T-cell (primary cell): Measurements from ENCODE around the gene WASF1. TPM values are rescaled to one million over a fixed set of nuclear protein-coding genes. Genes with fewer than 3 reads are reported as not detected.

Source experiments
- ATAC-seq, 4 experiments: fragments of 200-7000 bp in 3 of 4; fragments of 150-1000 bp in 1 of 4; cut with Tn5 transposase; replicated peaks in 1 of 4; 1 replicate in 3 of 4; 2 replicates in 1 of 4; pipeline ENCODE4 v1.10.0; 2021; ENCODE audit warnings: moderate library complexity in 3 of 4, mild to moderate bottlenecking in 2 of 4, moderate number of reproducible peaks in 1 of 4
- CTCF ChIA-PET, 2 donors: fragments of 300-600 bp; sonication (Branson Sonifier 250); formaldehyde crosslinking; loops; one replicate each; lab custom pipeline; 2022; ENCODE audit warnings: antibody characterized with exemption in 2 of 2; lab: Charles Lee
- POLR2A ChIA-PET, 2 donors: fragments of 300-600 bp; sonication (Branson Sonifier 250); formaldehyde crosslinking; loops; one replicate each; lab custom pipeline; 2022; ENCODE audit warnings: antibody characterized with exemption in 2 of 2; lab: Charles Lee
- DNase-seq, 35 experiments: peaks; one replicate each; pipeline versions ENCODE4 v3.0.0 to v3.0.0-alpha.2; 2013 to 2023
- H3K27ac ChIP-seq: one replicate; pipeline ENCODE4 v1.5.1; 2013; ENCODE audit warnings: low read length
- H3K27me3 ChIP-seq, 2 experiments: replicated peaks in 1 of 2; 1 replicate in 1 of 2; 2 replicates in 1 of 2; pipeline versions ENCODE4 v1.6.1 to v1.7.0; 2013; ENCODE audit warnings: low read length in 1 of 2, mixed read lengths in 1 of 2; ENCODE audit not compliant: control insufficient read depth in 2 of 2, insufficient read depth in 2 of 2; ENCODE audit errors: extremely low read depth in 1 of 2
- H3K36me3 ChIP-seq, 2 donors: 1 replicate in 1 of 2; 2 replicates in 1 of 2; pipeline versions ENCODE4 v1.6.1 to v1.7.0; 2013; ENCODE audit warnings: low read length in 1 of 2; ENCODE audit not compliant: control insufficient read depth in 2 of 2, insufficient read depth in 1 of 2; ENCODE audit errors: extremely low read depth in 1 of 2
- H3K4me1 ChIP-seq, 2 experiments: 1 replicate in 1 of 2; 2 replicates in 1 of 2; pipeline versions ENCODE4 v1.6.1 to v1.7.0; 2013; ENCODE audit warnings: low read length in 2 of 2, mixed read lengths in 1 of 2; ENCODE audit not compliant: insufficient read depth in 2 of 2, control insufficient read depth in 1 of 2; ENCODE audit errors: extremely low read depth in 1 of 2
- H3K4me3 ChIP-seq, 2 donors: 1 replicate in 1 of 2; 2 replicates in 1 of 2; pipeline versions ENCODE4 v1.5.1 to v1.7.0; 2013; ENCODE audit warnings: mild to moderate bottlenecking in 2 of 2, low read length in 1 of 2, moderate library complexity in 1 of 2; ENCODE audit not compliant: control insufficient read depth in 1 of 2; ENCODE audit errors: extremely low read depth in 1 of 2
- H3K9me3 ChIP-seq: 2 replicates; pipeline ENCODE4 v1.7.0; 2013
- H3K27ac Mint-ChIP-seq, 2 donors: one replicate each; pipeline ENCODE4 v1.8.0; 2020 to 2021; ENCODE audit warnings: mild to moderate bottlenecking in 2 of 2, mixed read lengths in 2 of 2
- H3K27me3 Mint-ChIP-seq, 2 donors: one replicate each; pipeline ENCODE4 v1.8.0; 2021 to 2022; ENCODE audit warnings: mixed read lengths in 2 of 2
- H3K36me3 Mint-ChIP-seq: one replicate; pipeline ENCODE4 v1.8.0; 2021; ENCODE audit warnings: mixed read lengths
- H3K4me1 Mint-ChIP-seq, 3 donors: one replicate each; pipeline ENCODE4 v1.8.0; 2020 to 2022; ENCODE audit warnings: mixed read lengths in 3 of 3, mild to moderate bottlenecking in 1 of 3
- H3K4me3 Mint-ChIP-seq, 3 donors: one replicate each; pipeline ENCODE4 v1.8.0; 2020 to 2022; ENCODE audit warnings: mild to moderate bottlenecking in 3 of 3, mixed read lengths in 3 of 3, moderate library complexity in 3 of 3
- H3K9me3 Mint-ChIP-seq, 3 donors: one replicate each; pipeline ENCODE4 v1.8.0; 2020 to 2022; ENCODE audit warnings: mixed read lengths in 3 of 3
- WGBS: methylation state at CpG from one replicate; pipeline ENCODE4 v1.1.5; 2013; ENCODE audit warnings: missing lambda C conversion rate; ENCODE audit not compliant: insufficient coverage; 5-methylcytosine and 5-hydroxymethylcytosine counted together
- total RNA-seq, 35 experiments: library from RNA in 6 of 35; stranded (reverse) in 6 of 35; fragments of 120-200 nt in 1 of 35; gene quantifications; one replicate each; pipeline versions ENCODE4 v1.2.1 to v1.2.4 and lab custom pipeline; 2013 to 2026

Gene WASF1
- total RNA-seq, 5 donors from 2014 or later (not counting 1 experiment from before 2014, with no cell fraction given) = 0.23 to 1.2 (median 1.0) TPM

GRCh38 chr6:110054664-110055386 is 124.6 kb downstream of the WASF1 start:
- Mint-ChIP-seq H3K9me3 (no peaks in the 10 kb centered on the region), H3K36me3 (no peaks in the 10 kb centered on the region), H3K4me1 (no peaks in the 10 kb centered on the region), H3K4me3 (no peak overlapping the region), H3K27ac (no peak overlapping the region), H3K27me3 (peaks cover 0 to 25% of the 10 kb centered on the region in 2 donors)
- 83% methylated on average over 10 of the region's 15 CpGs for WGBS
- Histone ChIP-seq H3K27me3 (peaks cover 0 to 18% of the 10 kb centered on the region in 2 experiments), H3K4me3 (no peak overlapping the region), H3K36me3 (no peaks in the 10 kb centered on the region), H3K9me3 (no peaks in the 10 kb centered on the region), H3K27ac (no peak overlapping the region), H3K4me1 (peaks cover 0 to 2% of the 10 kb centered on the region in 2 experiments)
- CTCF ChIA-PET = no interaction called here
- POLR2A ChIA-PET = no interaction called here
- DNase-seq (no peak), ATAC-seq (no peak)

GRCh38 chr6:110053395-110054240 is 125.9 kb downstream of the WASF1 start:
- Mint-ChIP-seq H3K4me3 (no peak overlapping the region), H3K27me3 (peaks cover 0 to 18% of the 10 kb centered on the region in 2 donors), H3K27ac (no peak overlapping the region), H3K4me1 (no peaks in the 10 kb centered on the region), H3K36me3 (no peaks in the 10 kb centered on the region), H3K9me3 (no peaks in the 10 kb centered on the region)
- Histone ChIP-seq H3K9me3 (no peaks in the 10 kb centered on the region), H3K4me1 (peaks cover 0 to 2% of the 10 kb centered on the region in 2 experiments), H3K27me3 (peaks cover 0 to 20% of the 10 kb centered on the region in 2 experiments), H3K27ac (no peak overlapping the region), H3K4me3 (no peak overlapping the region), H3K36me3 (no peaks in the 10 kb centered on the region)
- ChIA-PET POLR2A (no interaction called here), CTCF (interaction anchor here (1.1 to 1.2 kb wide), 3 partner anchors 14 to 335 kb away, joined by 3 to 6 read pairs (median 4); no protein-coding TSS in a partner anchor)
- ATAC-seq = peak in 1 of 4 experiments; percentile 42
- DNase-seq = peak in 1 of 35 experiments; percentile 52
- WGBS = 33% methylated on average over 1 of the region's 5 CpGs

GRCh38 chr6:110050440-110050813 is 129.0 kb downstream of the WASF1 start:
- no peak overlapping the region for H3K4me3 ChIP-seq
- H3K27ac ChIP-seq = no peak overlapping the region
- POLR2A ChIA-PET = no interaction called here
- peaks cover 0 to 2% of the 10 kb centered on the region in 2 experiments for H3K4me1 ChIP-seq
- H3K36me3 ChIP-seq = no peaks in the 10 kb centered on the region
- no peak overlapping the region for H3K27ac Mint-ChIP-seq
- peaks cover 0 to 16% of the 10 kb centered on the region in 2 donors for H3K27me3 Mint-ChIP-seq
- no peak overlapping the region for H3K4me3 Mint-ChIP-seq
- no peaks in the 10 kb centered on the region for H3K9me3 Mint-ChIP-seq
- DNase-seq = no peak
- no peaks in the 10 kb centered on the region for H3K4me1 Mint-ChIP-seq
- no peaks in the 10 kb centered on the region for H3K9me3 ChIP-seq
- 90% methylated on average over 3 of the region's 3 CpGs for WGBS
- H3K36me3 Mint-ChIP-seq = no peaks in the 10 kb centered on the region
- no peak for ATAC-seq
- CTCF ChIA-PET = interaction anchor here in 1 of 2 donors (2.4 kb wide), 1 partner anchor 11 kb away, joined by 27 read pairs; no protein-coding TSS in a partner anchor
- peaks cover 0 to 23% of the 10 kb centered on the region in 2 experiments for H3K27me3 ChIP-seq

Other genes with a start within 250 kb of the WASF1 start
- gene GPR6, start 201.4 kb downstream of the WASF1 start, total RNA-seq = not detected
- 10 to 100 TPM; 27.7 to 33.3 (median 28.3) TPM for gene CDC40, start 757 bp upstream of the WASF1 start, total RNA-seq
- gene METTL24, start 178.7 kb upstream of the WASF1 start, total RNA-seq = under 1 TPM in 3 of 5 donors, not detected in 2; 0.30 to 0.47 (median 0.33) TPM
- gene DDO, start 235.9 kb upstream of the WASF1 start, total RNA-seq = not detected